HepG2 (cell line): ENCODE measurements around the gene SPATS2. TPM values are rescaled to one million over a fixed set of nuclear protein-coding genes. Genes with fewer than 3 reads are reported as not detected.

Experiments
- AKAP8 ChIP-seq: sonication (generic); formaldehyde crosslinking; IDR thresholded peaks from 2 replicates; pipeline ENCODE4 v1.5.1; 2020; ENCODE audit warnings: mild to moderate bottlenecking, missing genetic modification reagents
- KLF6 ChIP-seq: IDR thresholded peaks from 2 replicates; pipeline ENCODE4 v1.8.0; 2016; ENCODE audit warnings: missing biosample characterization, missing genetic modification reagents
- NBN ChIP-seq: fragments of 450-650 bp; conservative IDR thresholded peaks from 2 replicates; pipeline ENCODE4 v1.6.1; 2017
- PHF21A ChIP-seq: sonication (generic); formaldehyde crosslinking; IDR thresholded peaks from 2 replicates; pipeline ENCODE4 v1.5.0; 2020; ENCODE audit warnings: mild to moderate bottlenecking, missing genetic modification reagents
- ZFP37 ChIP-seq: sonication (generic); formaldehyde crosslinking; IDR thresholded peaks from 2 replicates; pipeline ENCODE4 v1.4.0; 2020; ENCODE audit warnings: missing genetic modification reagents, borderline replicate concordance
- ZIK1 ChIP-seq: sonication (generic); formaldehyde crosslinking; IDR thresholded peaks from 2 replicates; pipeline ENCODE4 v1.5.0; 2020; ENCODE audit warnings: mild to moderate bottlenecking, low read depth, missing genetic modification reagents, borderline replicate concordance
- ZNF207 ChIP-seq: fragments of 450-650 bp; IDR thresholded peaks from 2 replicates; pipeline ENCODE4 v1.6.1; 2016; ENCODE audit warnings: antibody characterized with exemption, borderline replicate concordance
- ZNF333 ChIP-seq: sonication (generic); formaldehyde crosslinking; IDR thresholded peaks from 2 replicates; pipeline ENCODE4 v1.4.0; 2020; ENCODE audit warnings: mild to moderate bottlenecking, missing genetic modification reagents, borderline replicate concordance
- ZNF598 ChIP-seq: sonication (generic); formaldehyde crosslinking; IDR thresholded peaks from 2 replicates; pipeline ENCODE4 v1.5.1; 2020; ENCODE audit warnings: mild to moderate bottlenecking, missing genetic modification reagents, borderline replicate concordance
- ZNF7 ChIP-seq: IDR thresholded peaks from 2 replicates; pipeline ENCODE4 v1.6.1; 2016; ENCODE audit warnings: missing biosample characterization, missing genetic modification reagents
- ZNF768 ChIP-seq: sonication (generic); formaldehyde crosslinking; IDR thresholded peaks from 2 replicates; pipeline ENCODE4 v1.4.0; 2020; ENCODE audit warnings: missing genetic modification reagents
- ZNF773 ChIP-seq: sonication (generic); formaldehyde crosslinking; IDR thresholded peaks from 2 replicates; pipeline ENCODE4 v1.4.0; 2020; ENCODE audit warnings: missing genetic modification reagents, borderline replicate concordance
- ZNF792 ChIP-seq: IDR thresholded peaks from 2 replicates; pipeline ENCODE4 v1.6.1; 2016
- polyA plus RNA-seq, 8 experiments: library from polyadenylated mRNA; depleted of rRNA in 3 of 8; stranded (reverse) in 7 of 8; unstranded in 1 of 8; fragments of >200 nt; fragmentation: Illumina TruSeq in 4 of 8; extraction: Trizol in 4 of 8; gene quantifications; 2 replicates each; pipeline versions ENCODE4 v1.2.1 to v1.2.3, GENCODE V29; 2011 to 2016; ENCODE audit warnings: low read depth in 4 of 8, missing spikeins in 1 of 8, mixed read lengths in 1 of 8; ENCODE audit not compliant: insufficient read depth in 1 of 8
- total RNA-seq, 5 experiments: library from RNA; depleted of rRNA; stranded (reverse); fragments of >200 nt; fragmentation: Illumina TruSeq; extraction: Trizol; gene quantifications; 2 replicates each; pipeline ENCODE4 v1.2.3, GENCODE V29; 2016; ENCODE audit warnings: low read depth in 1 of 5
- TF ChIP-seq, protein P1 (sequence below): sonication (generic); formaldehyde crosslinking; IDR thresholded peaks from 2 replicates; pipeline ENCODE4 v1.8.0; 2022; ENCODE audit warnings: mild to moderate bottlenecking, missing genetic modification reagents; ENCODE audit not compliant: insufficient replicate concordance
- TF ChIP-seq, protein P2 (sequence below): IDR thresholded peaks from 2 replicates; pipeline ENCODE4 v1.6.1; 2012; ENCODE audit warnings: low read length, improper control_type of control experiment
- TF ChIP-seq, protein P3 (sequence below): sonication (generic); formaldehyde crosslinking; IDR thresholded peaks from 2 replicates; pipeline ENCODE4 v1.8.1; 2022; ENCODE audit warnings: low read depth, mild to moderate bottlenecking, missing genetic modification reagents
- TF ChIP-seq, protein P4 (sequence below): sonication (generic); formaldehyde crosslinking; IDR thresholded peaks from 2 replicates; pipeline ENCODE4 v1.4.0; 2020; ENCODE audit warnings: missing genetic modification reagents
- TF ChIP-seq, protein P5 (sequence below): sonication (generic); formaldehyde crosslinking; IDR thresholded peaks from 2 replicates; pipeline ENCODE4 v1.5.0; 2020; ENCODE audit warnings: missing genetic modification reagents, mild to moderate bottlenecking, borderline replicate concordance

Gene SPATS2
- total and polyA plus RNA-seq, 2 of the 13 experiments (the other 11 are each of a cell fraction or from before 2014, with no cell fraction given) = 19.3 to 28.1 TPM

DNA sequence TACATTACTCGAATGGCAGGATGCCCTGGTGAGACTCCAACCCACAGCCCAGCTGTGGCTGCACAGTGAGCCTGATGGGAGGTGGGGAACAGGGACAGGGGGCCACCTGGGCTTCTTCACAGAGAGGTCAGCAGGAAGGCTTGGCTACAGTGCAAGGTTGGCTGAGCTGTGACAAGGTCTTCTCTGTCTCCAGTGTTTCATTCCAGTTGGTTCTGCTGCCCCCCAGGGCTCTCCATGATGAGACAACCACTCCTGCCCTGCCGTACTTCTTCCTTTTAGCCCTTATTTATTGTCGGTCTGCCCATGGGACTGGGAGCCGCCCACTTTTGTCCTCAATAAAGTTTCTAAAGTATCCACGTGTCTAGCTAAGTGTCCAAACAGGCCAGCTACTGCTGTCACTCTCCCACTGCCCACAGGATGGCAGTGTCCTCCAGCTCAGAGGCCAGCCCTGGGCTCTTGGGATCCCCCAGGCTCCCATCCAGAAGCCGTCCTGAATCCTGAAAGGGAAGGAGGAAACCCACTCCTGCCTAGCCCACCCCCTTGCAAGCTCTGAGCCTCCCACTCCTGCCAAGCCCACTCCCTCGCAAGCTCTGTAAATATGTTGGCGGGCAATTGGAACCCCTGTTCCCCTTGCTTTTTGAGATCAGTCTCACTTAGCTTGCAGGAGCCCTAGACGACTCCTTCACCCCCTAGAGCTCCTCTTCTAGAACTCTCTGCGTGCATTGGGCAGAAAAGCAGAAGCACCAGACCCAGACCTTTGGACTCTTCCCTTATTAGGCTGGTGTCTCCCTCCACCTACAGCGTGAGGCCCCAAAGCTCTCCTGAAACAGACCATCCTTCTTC, 35.7 kb upstream of the SPATS2 start (continued):
- TF ChIP-seq ZNF792 (CRISPR knock-in tag) (no peak), ZIK1 (CRISPR knock-in tag) (no peak), ZNF773 (no peak), AKAP8 (CRISPR knock-in tag) (no peak), NBN (no peak), KLF6 (CRISPR knock-in tag) (no peak), ZNF598 (CRISPR knock-in tag) (no peak), ZNF7 (CRISPR knock-in tag) (no peak), ZFP37 (CRISPR knock-in tag) (no peak), ZNF333 (CRISPR knock-in tag) (no peak), ZNF207 (no peak), ZNF768 (CRISPR knock-in tag) (no peak), PHF21A (no peak)
- TF ChIP-seq, protein P1, sequence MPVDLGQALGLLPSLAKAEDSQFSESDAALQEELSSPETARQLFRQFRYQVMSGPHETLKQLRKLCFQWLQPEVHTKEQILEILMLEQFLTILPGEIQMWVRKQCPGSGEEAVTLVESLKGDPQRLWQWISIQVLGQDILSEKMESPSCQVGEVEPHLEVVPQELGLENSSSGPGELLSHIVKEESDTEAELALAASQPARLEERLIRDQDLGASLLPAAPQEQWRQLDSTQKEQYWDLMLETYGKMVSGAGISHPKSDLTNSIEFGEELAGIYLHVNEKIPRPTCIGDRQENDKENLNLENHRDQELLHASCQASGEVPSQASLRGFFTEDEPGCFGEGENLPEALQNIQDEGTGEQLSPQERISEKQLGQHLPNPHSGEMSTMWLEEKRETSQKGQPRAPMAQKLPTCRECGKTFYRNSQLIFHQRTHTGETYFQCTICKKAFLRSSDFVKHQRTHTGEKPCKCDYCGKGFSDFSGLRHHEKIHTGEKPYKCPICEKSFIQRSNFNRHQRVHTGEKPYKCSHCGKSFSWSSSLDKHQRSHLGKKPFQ = no peak
- TF ChIP-seq, protein P2, sequence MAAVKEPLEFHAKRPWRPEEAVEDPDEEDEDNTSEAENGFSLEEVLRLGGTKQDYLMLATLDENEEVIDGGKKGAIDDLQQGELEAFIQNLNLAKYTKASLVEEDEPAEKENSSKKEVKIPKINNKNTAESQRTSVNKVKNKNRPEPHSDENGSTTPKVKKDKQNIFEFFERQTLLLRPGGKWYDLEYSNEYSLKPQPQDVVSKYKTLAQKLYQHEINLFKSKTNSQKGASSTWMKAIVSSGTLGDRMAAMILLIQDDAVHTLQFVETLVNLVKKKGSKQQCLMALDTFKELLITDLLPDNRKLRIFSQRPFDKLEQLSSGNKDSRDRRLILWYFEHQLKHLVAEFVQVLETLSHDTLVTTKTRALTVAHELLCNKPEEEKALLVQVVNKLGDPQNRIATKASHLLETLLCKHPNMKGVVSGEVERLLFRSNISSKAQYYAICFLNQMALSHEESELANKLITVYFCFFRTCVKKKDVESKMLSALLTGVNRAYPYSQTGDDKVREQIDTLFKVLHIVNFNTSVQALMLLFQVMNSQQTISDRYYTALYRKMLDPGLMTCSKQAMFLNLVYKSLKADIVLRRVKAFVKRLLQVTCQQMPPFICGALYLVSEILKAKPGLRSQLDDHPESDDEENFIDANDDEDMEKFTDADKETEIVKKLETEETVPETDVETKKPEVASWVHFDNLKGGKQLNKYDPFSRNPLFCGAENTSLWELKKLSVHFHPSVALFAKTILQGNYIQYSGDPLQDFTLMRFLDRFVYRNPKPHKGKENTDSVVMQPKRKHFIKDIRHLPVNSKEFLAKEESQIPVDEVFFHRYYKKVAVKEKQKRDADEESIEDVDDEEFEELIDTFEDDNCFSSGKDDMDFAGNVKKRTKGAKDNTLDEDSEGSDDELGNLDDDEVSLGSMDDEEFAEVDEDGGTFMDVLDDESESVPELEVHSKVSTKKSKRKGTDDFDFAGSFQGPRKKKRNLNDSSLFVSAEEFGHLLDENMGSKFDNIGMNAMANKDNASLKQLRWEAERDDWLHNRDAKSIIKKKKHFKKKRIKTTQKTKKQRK = no peak
- TF ChIP-seq, protein P3, sequence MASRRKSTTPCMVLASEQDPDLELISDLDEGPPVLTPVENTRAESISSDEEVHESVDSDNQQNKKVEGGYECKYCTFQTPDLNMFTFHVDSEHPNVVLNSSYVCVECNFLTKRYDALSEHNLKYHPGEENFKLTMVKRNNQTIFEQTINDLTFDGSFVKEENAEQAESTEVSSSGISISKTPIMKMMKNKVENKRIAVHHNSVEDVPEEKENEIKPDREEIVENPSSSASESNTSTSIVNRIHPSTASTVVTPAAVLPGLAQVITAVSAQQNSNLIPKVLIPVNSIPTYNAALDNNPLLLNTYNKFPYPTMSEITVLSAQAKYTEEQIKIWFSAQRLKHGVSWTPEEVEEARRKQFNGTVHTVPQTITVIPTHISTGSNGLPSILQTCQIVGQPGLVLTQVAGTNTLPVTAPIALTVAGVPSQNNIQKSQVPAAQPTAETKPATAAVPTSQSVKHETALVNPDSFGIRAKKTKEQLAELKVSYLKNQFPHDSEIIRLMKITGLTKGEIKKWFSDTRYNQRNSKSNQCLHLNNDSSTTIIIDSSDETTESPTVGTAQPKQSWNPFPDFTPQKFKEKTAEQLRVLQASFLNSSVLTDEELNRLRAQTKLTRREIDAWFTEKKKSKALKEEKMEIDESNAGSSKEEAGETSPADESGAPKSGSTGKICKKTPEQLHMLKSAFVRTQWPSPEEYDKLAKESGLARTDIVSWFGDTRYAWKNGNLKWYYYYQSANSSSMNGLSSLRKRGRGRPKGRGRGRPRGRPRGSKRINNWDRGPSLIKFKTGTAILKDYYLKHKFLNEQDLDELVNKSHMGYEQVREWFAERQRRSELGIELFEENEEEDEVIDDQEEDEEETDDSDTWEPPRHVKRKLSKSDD (CRISPR knock-in tag) = no peak
- TF ChIP-seq, protein P4, sequence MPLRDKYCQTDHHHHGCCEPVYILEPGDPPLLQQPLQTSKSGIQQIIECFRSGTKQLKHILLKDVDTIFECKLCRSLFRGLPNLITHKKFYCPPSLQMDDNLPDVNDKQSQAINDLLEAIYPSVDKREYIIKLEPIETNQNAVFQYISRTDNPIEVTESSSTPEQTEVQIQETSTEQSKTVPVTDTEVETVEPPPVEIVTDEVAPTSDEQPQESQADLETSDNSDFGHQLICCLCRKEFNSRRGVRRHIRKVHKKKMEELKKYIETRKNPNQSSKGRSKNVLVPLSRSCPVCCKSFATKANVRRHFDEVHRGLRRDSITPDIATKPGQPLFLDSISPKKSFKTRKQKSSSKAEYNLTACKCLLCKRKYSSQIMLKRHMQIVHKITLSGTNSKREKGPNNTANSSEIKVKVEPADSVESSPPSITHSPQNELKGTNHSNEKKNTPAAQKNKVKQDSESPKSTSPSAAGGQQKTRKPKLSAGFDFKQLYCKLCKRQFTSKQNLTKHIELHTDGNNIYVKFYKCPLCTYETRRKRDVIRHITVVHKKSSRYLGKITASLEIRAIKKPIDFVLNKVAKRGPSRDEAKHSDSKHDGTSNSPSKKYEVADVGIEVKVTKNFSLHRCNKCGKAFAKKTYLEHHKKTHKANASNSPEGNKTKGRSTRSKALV (CRISPR knock-in tag) = no peak
- TF ChIP-seq, protein P5, sequence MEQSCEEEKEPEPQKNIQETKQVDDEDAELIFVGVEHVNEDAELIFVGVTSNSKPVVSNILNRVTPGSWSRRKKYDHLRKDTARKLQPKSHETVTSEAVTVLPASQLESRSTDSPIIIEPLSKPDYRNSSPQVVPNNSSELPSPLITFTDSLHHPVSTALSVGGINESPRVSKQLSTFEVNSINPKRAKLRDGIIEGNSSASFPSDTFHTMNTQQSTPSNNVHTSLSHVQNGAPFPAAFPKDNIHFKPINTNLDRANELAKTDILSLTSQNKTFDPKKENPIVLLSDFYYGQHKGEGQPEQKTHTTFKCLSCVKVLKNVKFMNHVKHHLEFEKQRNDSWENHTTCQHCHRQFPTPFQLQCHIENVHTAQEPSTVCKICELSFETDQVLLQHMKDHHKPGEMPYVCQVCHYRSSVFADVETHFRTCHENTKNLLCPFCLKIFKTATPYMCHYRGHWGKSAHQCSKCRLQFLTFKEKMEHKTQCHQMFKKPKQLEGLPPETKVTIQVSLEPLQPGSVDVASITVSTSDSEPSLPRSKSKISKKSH (CRISPR knock-in tag) = no peak
